Effector CD4-positive, alpha-beta T cell (primary cell): Measurements from ENCODE around the gene ARMC9.
"Not testable (repeated sequence)": the region's sequence is repeated elsewhere in the genome, so short reads cannot be mapped to it uniquely, and the experiment has no call there.

Experiments used
- DNase-seq: peaks from one replicate; pipeline ENCODE4 v3.0.0-alpha.2; 2020

The ARMC9 gene

GRCh38 chr2:231288590-231288989, 90.2 kb downstream of the ARMC9 start:
- no peak for DNase-seq

GRCh38 chr2:231290321-231291015, 92.0 kb downstream of the ARMC9 start:
- DNase-seq, result no peak

GRCh38 chr2:231292472-231293134, 94.2 kb downstream of the ARMC9 start:
- no peak for DNase-seq

GRCh38 chr2:231293163-231293562, 94.7 kb downstream of the ARMC9 start:
- no peak for DNase-seq

- no peak for DNase-seq
Observed at GRCh38 chr2:231294116-231294515, 95.7 kb downstream of the ARMC9 start.

- DNase-seq, result no peak
Observed at GRCh38 chr2:231294571-231295362, 96.3 kb downstream of the ARMC9 start.

GRCh38 chr2:231295363-231295655, 96.9 kb downstream of the ARMC9 start:
- no peak for DNase-seq

- no peak for DNase-seq
Observed at GRCh38 chr2:231296401-231296974, 98.1 kb downstream of the ARMC9 start.

- DNase-seq, result no peak
Observed at GRCh38 chr2:231297108-231297908, 98.9 kb downstream of the ARMC9 start.

- no peak for DNase-seq
Observed at GRCh38 chr2:231298091-231298490, 99.7 kb downstream of the ARMC9 start.

GRCh38 chr2:231299267-231299666, 100.8 kb downstream of the ARMC9 start:
- DNase-seq, result no peak

- DNase-seq, result no peak
Observed at GRCh38 chr2:231300020-231300721, 101.7 kb downstream of the ARMC9 start.

GRCh38 chr2:231300722-231301076, 102.3 kb downstream of the ARMC9 start:
- DNase-seq, result no peak

GRCh38 chr2:231304259-231304658, 105.8 kb downstream of the ARMC9 start:
- not testable (repeated sequence) for DNase-seq

- no peak for DNase-seq
Observed at GRCh38 chr2:231305221-231305620, 106.8 kb downstream of the ARMC9 start.

GRCh38 chr2:231306791-231307393, 108.5 kb downstream of the ARMC9 start:
- DNase-seq, result no peak

GRCh38 chr2:231308219-231308618, 109.8 kb downstream of the ARMC9 start:
- no peak for DNase-seq

- no peak for DNase-seq
Observed at GRCh38 chr2:231308631-231309428, 110.4 kb downstream of the ARMC9 start.

GRCh38 chr2:231312066-231312465, 113.6 kb downstream of the ARMC9 start:
- no peak for DNase-seq

- DNase-seq, result no peak
Observed at GRCh38 chr2:231315896-231316295, 117.5 kb downstream of the ARMC9 start.

- no peak for DNase-seq
Observed at GRCh38 chr2:231317579-231317978, 119.1 kb downstream of the ARMC9 start.
